Uterus (tissue), 4 donors: ENCODE results near the gene FAM20A. TPM values are rescaled to one million over a fixed set of nuclear protein-coding genes. Genes with fewer than 3 reads are reported as not detected.

Source experiments
- DNase-seq, 2 donors: peaks; one replicate each; pipeline ENCODE4 v3.0.0-alpha.2; 2019 to 2020
- H3K27ac ChIP-seq, 2 donors: fragments of 200-600 bp; sonication (generic); 1 replicate in 1 of 2; 2 replicates in 1 of 2; pipeline ENCODE4 v1.5.1; 2016 to 2018
- H3K27me3 ChIP-seq, 2 donors: fragments of 200-600 bp; sonication (generic); one replicate each; pipeline ENCODE4 v1.5.1; 2018 to 2019; ENCODE audit warnings: control low read depth in 1 of 2
- H3K36me3 ChIP-seq, 2 donors: fragments of 200-600 bp; sonication (generic); one replicate each; pipeline ENCODE4 v1.5.1; 2019; ENCODE audit warnings: control low read depth in 1 of 2
- H3K4me1 ChIP-seq, 2 donors: fragments of 200-600 bp; sonication (generic); one replicate each; pipeline ENCODE4 v1.5.1; 2018 to 2019; ENCODE audit warnings: control low read depth in 1 of 2
- H3K4me3 ChIP-seq, 2 donors: fragments of 200-600 bp; sonication (generic); 1 replicate in 1 of 2; 2 replicates in 1 of 2; pipeline ENCODE4 v1.5.1; 2018 to 2019; ENCODE audit warnings: mild to moderate bottlenecking in 1 of 2
- H3K9me3 ChIP-seq, 2 donors: fragments of 200-600 bp; sonication (generic); one replicate each; pipeline ENCODE4 v1.5.1; 2019; ENCODE audit warnings: control low read depth in 1 of 2
- POLR2A ChIP-seq, 2 donors: fragments of 450-650 bp; IDR thresholded peaks; one replicate each; pipeline ENCODE4 v1.6.1; 2016; ENCODE audit warnings: antibody characterized with exemption in 2 of 2, mild to moderate bottlenecking in 1 of 2, moderate library complexity in 1 of 2
- intact Hi-C: fragments of 100-400 bp; cut with DNase I; formaldehyde crosslinking; loops from one replicate; pipeline ENCODE4 v1.15.1; 2023; ENCODE audit warnings: low total_unique reads
- total RNA-seq, 4 donors: library from RNA; depleted of rRNA in 3 of 4; stranded (reverse); fragments of >200 nt in 3 of 4; gene quantifications; one replicate each; pipeline versions ENCODE4 v1.1.0 to v1.2.4, GENCODE V29; 2014 to 2023
- TF ChIP-seq, protein P1 (sequence below), 4 experiments: fragments of 200-600 bp in 2 of 4; fragments of 450-650 bp in 2 of 4; sonication (generic) in 2 of 4; IDR thresholded peaks; one replicate each; pipeline ENCODE4 v1.5.1; 2016 to 2019; ENCODE audit warnings: antibody characterized with exemption in 4 of 4, mild to moderate bottlenecking in 2 of 4, moderate library complexity in 1 of 4
- donor health status: DM: yes; HTN: yes; CAD: no.

Gene FAM20A
- total RNA-seq, 4 donors from 2014 or later, result under 0.01 to 40.3 (median 14.0) TPM

DNA sequence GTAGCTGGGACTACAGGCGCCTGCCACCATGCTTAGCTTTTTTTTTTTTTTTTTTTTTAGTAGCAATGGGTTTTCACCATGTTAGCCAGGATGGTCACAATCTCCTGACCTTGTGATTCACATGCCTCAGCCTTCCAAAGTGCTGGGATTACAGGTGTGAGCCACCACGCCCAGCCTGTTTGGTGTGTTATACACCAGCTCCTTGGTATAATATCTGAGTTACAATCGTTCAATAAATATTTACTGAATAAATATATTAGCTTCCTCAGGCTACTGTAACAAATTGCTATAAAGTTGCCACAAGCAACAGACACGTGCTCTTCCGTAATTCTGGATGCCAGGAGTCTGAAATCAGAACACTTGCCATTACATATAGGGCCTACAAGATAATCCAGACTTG lies 13.6 kb upstream of the FAM20A start:
- intact Hi-C loops, result no loop called here
- no peak overlapping the region for H3K4me3 ChIP-seq
- no peak overlapping the region for H3K27ac ChIP-seq
- H3K9me3 ChIP-seq, result no peaks in the 10 kb centered on the region
- H3K36me3 ChIP-seq, result no peaks in the 10 kb centered on the region
- H3K27me3 ChIP-seq, result no peaks in the 10 kb centered on the region
- no peaks in the 10 kb centered on the region for H3K4me1 ChIP-seq
- TF ChIP-seq, protein P1, sequence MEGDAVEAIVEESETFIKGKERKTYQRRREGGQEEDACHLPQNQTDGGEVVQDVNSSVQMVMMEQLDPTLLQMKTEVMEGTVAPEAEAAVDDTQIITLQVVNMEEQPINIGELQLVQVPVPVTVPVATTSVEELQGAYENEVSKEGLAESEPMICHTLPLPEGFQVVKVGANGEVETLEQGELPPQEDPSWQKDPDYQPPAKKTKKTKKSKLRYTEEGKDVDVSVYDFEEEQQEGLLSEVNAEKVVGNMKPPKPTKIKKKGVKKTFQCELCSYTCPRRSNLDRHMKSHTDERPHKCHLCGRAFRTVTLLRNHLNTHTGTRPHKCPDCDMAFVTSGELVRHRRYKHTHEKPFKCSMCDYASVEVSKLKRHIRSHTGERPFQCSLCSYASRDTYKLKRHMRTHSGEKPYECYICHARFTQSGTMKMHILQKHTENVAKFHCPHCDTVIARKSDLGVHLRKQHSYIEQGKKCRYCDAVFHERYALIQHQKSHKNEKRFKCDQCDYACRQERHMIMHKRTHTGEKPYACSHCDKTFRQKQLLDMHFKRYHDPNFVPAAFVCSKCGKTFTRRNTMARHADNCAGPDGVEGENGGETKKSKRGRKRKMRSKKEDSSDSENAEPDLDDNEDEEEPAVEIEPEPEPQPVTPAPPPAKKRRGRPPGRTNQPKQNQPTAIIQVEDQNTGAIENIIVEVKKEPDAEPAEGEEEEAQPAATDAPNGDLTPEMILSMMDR (IDR thresholded peaks at IDR 0.05), result no peak
- no peak for TF ChIP-seq POLR2A (IDR thresholded peaks at IDR 0.05)
- no peak for DNase-seq

DNA sequence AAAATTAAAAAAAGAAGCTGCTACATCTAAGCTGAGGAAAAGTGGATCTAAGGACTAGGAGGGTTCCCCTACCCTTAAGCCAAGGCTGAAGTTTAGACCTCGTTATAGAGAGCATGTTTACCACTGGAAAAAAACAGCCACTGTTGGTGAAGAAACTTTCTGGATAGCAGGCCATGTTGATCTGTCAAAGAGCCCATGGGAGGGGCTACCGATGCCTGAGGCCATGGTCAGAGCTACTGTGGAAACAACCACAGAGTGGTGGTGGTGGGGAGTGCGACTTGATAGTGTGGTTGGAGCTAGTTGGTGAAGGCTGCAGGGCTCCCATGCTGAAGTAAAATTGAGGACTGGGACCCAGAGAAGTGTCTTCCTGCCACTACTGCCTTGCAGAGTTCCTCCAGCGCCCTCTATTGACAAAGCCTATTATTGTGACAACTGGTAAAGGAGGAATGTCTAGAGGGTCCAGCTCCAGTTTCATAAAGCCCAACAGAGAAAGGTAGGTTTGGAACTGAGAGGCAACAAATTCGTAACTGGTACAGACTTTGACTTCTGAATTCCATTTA lies 12.7 kb upstream of the FAM20A start:
- Histone ChIP-seq H3K27me3 (no peaks in the 10 kb centered on the region), H3K36me3 (no peaks in the 10 kb centered on the region), H3K27ac (no peak overlapping the region), H3K4me1 (no peaks in the 10 kb centered on the region), H3K9me3 (peaks cover 0 to 4% of the 10 kb centered on the region in 2 donors), H3K4me3 (no peak overlapping the region)
- intact Hi-C loops, result no loop called here
- DNase-seq, result peak in 1 of 2 donors; percentile 51
- TF ChIP-seq, protein P1 (IDR thresholded peaks at IDR 0.05), result peak; percentile 32 to 59 (median 41)
- TF ChIP-seq POLR2A (IDR thresholded peaks at IDR 0.05), result no peak

DNA sequence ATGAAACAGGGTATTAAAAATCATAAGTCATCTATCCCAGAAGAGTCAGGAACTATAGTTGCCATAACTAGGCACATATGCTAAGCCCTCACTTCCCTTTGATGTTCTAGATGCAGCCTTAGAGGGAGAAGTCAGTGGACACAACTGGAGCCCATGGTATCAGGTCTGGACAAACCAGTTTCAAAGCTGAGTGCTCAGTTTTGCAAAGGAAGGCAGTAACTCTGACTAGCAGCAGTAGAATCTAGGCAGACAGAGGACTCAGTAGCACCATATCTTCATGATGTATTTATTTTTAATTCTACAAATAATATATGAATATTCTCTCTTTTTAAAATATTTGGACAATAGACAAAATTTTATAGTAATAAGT lies 11.7 kb upstream of the FAM20A start:
- TF ChIP-seq, protein P1 (IDR thresholded peaks at IDR 0.05), result no peak
- TF ChIP-seq POLR2A (IDR thresholded peaks at IDR 0.05), result no peak
- DNase-seq, result no peak
- H3K9me3 ChIP-seq, result peaks cover 0 to 9% of the 10 kb centered on the region in 2 donors
- H3K4me3 ChIP-seq, result no peak overlapping the region
- H3K27me3 ChIP-seq, result no peaks in the 10 kb centered on the region
- peak overlapping the region in 1 of 2 donors; percentile 42 for H3K27ac ChIP-seq
- intact Hi-C loops, result no loop called here
- no peaks in the 10 kb centered on the region for H3K36me3 ChIP-seq
- H3K4me1 ChIP-seq, result no peaks in the 10 kb centered on the region

DNA sequence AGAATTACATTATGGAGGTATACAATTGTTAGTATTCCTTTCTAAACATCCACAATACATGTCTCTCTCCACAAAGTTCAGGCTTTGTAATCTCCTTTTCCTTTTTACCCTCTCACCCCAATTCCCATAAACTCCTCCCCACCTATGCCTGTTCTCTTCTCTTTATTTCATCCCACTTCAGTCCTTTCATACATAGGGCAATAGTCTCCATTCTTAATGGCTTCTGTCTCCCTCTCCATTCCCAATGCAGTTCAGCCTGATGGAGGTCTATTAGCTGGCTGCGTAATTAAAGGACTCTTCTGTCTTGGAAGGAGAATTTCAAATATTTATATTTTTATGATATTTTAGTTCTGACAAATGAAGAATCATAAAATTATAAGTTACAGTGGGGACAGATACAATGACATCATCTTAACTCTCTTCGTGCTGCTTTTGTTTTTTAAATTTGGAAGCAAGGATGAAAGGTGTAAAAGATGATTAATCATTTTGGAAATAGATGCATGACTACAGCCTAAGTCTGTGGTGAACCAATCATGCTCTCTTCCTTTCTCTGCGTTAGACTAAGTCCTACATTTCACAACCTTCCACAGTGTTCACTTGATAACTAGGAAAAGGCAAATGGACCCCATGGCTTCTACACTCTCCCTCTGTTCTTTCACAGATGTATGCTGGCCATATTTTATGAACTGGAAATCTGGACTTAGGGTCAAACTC lies 11.2 kb upstream of the FAM20A start:
- Histone ChIP-seq H3K27ac (peak overlapping the region in 1 of 2 donors; percentile 42), H3K9me3 (peaks cover 0 to 9% of the 10 kb centered on the region in 2 donors), H3K27me3 (no peaks in the 10 kb centered on the region), H3K4me3 (no peak overlapping the region), H3K4me1 (no peaks in the 10 kb centered on the region), H3K36me3 (no peaks in the 10 kb centered on the region)
- DNase-seq, result no peak
- intact Hi-C loops, result no loop called here
- TF ChIP-seq, protein P1 (IDR thresholded peaks at IDR 0.05), result no peak
- no peak for TF ChIP-seq POLR2A (IDR thresholded peaks at IDR 0.05)
